ENCODE measurements around the gene ITCH.

GRCh38 chr20:34559311-34560140 lies 196.5 kb downstream of the ITCH start:
- TF ChIP-seq CTCF (IDR thresholded peaks at IDR 0.05) (no peak), POLR2A (IDR thresholded peaks at IDR 0.05) (no peak)

All from body of pancreas (tissue), 4 donors.